ENCODE data around the gene APLN.

APLN gene

GRCh38 chrX:129661369-129661768, 6.6 kb upstream of the APLN start:
- DNase-seq (ENCODE audit: low spot score): no peak

- DNase-seq (ENCODE audit: low spot score): no peak
These were observed 5.1 kb upstream of the APLN start for GRCh38 chrX:129659861-129660260.

GRCh38 chrX:129659141-129659540, 4.4 kb upstream of the APLN start:
- no peak for DNase-seq (ENCODE audit: low spot score)

- DNase-seq (ENCODE audit: low spot score): no peak
These were observed 3.7 kb upstream of the APLN start for GRCh38 chrX:129658429-129658828.

- DNase-seq (ENCODE audit: low spot score): no peak
These were observed 942 bp upstream of the APLN start for GRCh38 chrX:129655547-129656249.

GRCh38 chrX:129653971-129654651, 645 bp downstream of the APLN start:
- DNase-seq (ENCODE audit: low spot score): peak; percentile 39

- DNase-seq (ENCODE audit: low spot score): no peak
These were observed 1.4 kb downstream of the APLN start for GRCh38 chrX:129653181-129653970.

- no peak for DNase-seq (ENCODE audit: low spot score)
These were observed 2.1 kb downstream of the APLN start for GRCh38 chrX:129652565-129653169.

- DNase-seq (ENCODE audit: low spot score): no peak
These were observed 2.8 kb downstream of the APLN start for GRCh38 chrX:129651756-129652564.

GRCh38 chrX:129650821-129651510, 3.8 kb downstream of the APLN start:
- no peak for DNase-seq (ENCODE audit: low spot score)

GRCh38 chrX:129650183-129650689, 4.5 kb downstream of the APLN start:
- DNase-seq (ENCODE audit: low spot score): no peak

GRCh38 chrX:129649268-129650182, 5.2 kb downstream of the APLN start:
- DNase-seq (ENCODE audit: low spot score): no peak

GRCh38 chrX:129648514-129649267, 6.1 kb downstream of the APLN start:
- no peak for DNase-seq (ENCODE audit: low spot score)

- DNase-seq (ENCODE audit: low spot score): no peak
These were observed 7.0 kb downstream of the APLN start for GRCh38 chrX:129647418-129648410.

GRCh38 chrX:129646566-129647417, 8.0 kb downstream of the APLN start:
- DNase-seq (ENCODE audit: low spot score): no peak

GRCh38 chrX:129642641-129643040, 12.1 kb downstream of the APLN start:
- DNase-seq (ENCODE audit: low spot score): peak; percentile 35

GRCh38 chrX:129641941-129642340, 12.8 kb downstream of the APLN start:
- DNase-seq (ENCODE audit: low spot score): no peak
